ENCODE measurements around the gene ERC1. TPM values are rescaled to one million over a fixed set of nuclear protein-coding genes. Genes with fewer than 3 reads are reported as not detected.

ERC1 gene
- total and polyA plus RNA-seq, 2 of the 4 experiments (the other 2 are of a cell fraction): 11.6 to 25.6 TPM

DNA sequence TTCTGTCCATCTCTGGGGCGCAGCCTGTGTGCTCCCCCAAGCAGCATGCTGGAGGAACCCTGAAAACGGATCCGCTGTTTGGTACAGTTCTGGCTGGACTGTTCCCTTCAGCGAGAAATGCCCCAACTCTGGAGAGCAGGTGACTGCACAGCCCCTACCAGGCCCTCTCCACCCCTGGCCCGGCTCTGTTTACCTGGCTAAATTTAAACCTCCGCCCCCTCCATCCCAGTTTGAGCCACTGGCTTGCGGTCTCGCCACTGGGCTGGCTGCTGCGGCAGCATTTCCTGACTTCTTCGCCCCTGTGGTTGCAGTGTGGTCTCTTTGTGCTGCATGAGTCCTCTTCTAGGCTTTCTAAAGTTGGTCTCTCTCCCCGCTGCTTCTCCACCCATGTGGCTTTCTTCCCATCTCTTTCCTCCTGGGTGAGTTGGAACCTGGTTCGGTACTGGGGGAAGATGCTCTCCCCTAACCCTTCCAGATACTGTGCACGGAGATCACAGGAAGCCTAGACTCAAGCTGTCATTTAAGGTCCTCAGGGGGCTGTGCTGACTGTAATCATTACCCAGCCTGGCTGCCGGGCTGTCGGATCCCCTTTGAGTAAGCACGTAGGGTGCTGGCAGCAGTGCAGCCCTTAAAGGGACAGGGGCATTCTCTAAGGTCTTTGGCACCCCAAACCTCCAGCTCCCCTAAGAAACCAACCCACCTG is 542.7 kb downstream of the ERC1 start (continued):
- no peak for TF ChIP-seq MXI1 (IDR thresholded peaks at IDR 0.05; ENCODE audit: borderline replicate concordance, low read depth, low read length)

DNA sequence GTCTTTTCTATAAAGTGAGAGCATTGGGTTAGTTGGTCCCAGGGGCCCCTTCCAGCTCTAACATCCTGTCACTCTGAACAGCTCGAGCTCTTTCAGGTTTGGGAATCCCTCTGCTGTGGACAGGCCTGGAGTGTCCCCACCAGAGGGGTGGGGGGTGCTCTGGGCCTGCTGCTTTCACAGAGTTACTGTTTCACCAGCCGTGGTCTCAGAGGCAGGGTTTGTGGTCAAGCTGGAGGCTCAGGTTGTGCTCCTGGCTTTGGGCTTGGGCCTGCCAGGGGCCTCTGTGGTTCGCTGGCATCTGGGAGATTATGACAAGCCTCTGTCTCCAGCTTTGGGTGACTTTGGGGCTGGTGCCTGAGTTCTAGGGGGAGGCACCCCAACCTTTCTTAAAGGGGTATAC is 543.7 kb downstream of the ERC1 start:
- Histone ChIP-seq H2BK120ac (ENCODE audit: low read depth, low read length) (no peak overlapping the region), H3K4me3 (ENCODE audit: insufficient read depth, low read depth, low read length) (no peak overlapping the region), H3K36me3 (ENCODE audit: control insufficient read depth, insufficient read depth, low read length) (no peaks in the 10 kb centered on the region), H2AK9ac (replicated peaks; ENCODE audit: low read depth, low read length, poor library complexity) (no peak overlapping the region), H2BK15ac (ENCODE audit: low read depth, low read length) (no peak overlapping the region), H3K4me1 (ENCODE audit: control insufficient read depth, insufficient read depth, low read length) (peaks cover 39% of the 10 kb centered on the region), H3K27ac (ENCODE audit: insufficient read depth, low read length) (no peak overlapping the region), H2BK20ac (ENCODE audit: low read depth, low read length) (no peak overlapping the region), H4K91ac (ENCODE audit: insufficient read depth, low read depth, low read length) (no peak overlapping the region), H3K27me3 (ENCODE audit: control insufficient read depth, insufficient read depth, low read length) (no peaks in the 10 kb centered on the region), H2AFZ (replicated peaks; ENCODE audit: low read length, poor library complexity) (no peak overlapping the region), H4K20me1 (ENCODE audit: insufficient read depth, low read length) (peaks cover 83% of the 10 kb centered on the region), H3K18ac (ENCODE audit: low read depth, low read length) (no peak overlapping the region), H3K4me2 (ENCODE audit: low read depth, low read length) (no peak overlapping the region), H3K14ac (replicated peaks; ENCODE audit: low read depth, low read length) (no peak overlapping the region; the same call in 1 of the 2 replicates), H3K9me3 (ENCODE audit: control insufficient read depth, insufficient read depth, low read length) (no peaks in the 10 kb centered on the region), H3K4ac (ENCODE audit: low read depth, low read length) (peak overlapping the region; percentile 52; the same call in 1 of the 2 replicates), H4K8ac (ENCODE audit: low read depth in 2 of 2, low read length in 2 of 2) (no peak overlapping the region), H3K9ac (ENCODE audit: low read depth, low read length) (no peak overlapping the region), H3K23ac (ENCODE audit: low read depth, low read length) (peak overlapping the region; percentile 68; the same call in 1 of the 2 replicates), H3K79me1 (ENCODE audit: low read depth in 1 of 2, low read length in 2 of 2) (peaks cover 13 to 83% of the 10 kb centered on the region in 2 experiments; a peak in 3 of 4 replicates), H2AK5ac (ENCODE audit: low read depth, low read length) (0 out of 2 replicates have a peak overlapping the region, but pooled peaks have one; percentile 28), H2BK5ac (ENCODE audit: low read depth, low read length, poor library complexity, severe bottlenecking) (no peak overlapping the region), H3K56ac (ENCODE audit: extremely low read depth, insufficient read depth, low read length) (no peak overlapping the region), H4K5ac (ENCODE audit: low read depth, low read length) (no peak overlapping the region), H3K9me1 (ENCODE audit: insufficient read depth, low read length) (peaks cover 41% of the 10 kb centered on the region)
- no CpG with 5 or more reads among the region's 3 CpGs for WGBS, 2 experiments (ENCODE audit: extremely low coverage in 2 of 2, insufficient read length in 1 of 2)
- ATAC-seq (ENCODE audit: low read depth): no peak
- ChIA-PET CTCF (interaction anchor here (0.8 to 1.2 kb wide), 3 partner anchors 49 to 417 kb away, joined by 3 read pairs; no protein-coding TSS in a partner anchor), POLR2A (ENCODE audit: unreplicated experiment) (no interaction called here)
- BruUV-seq (replicated peaks): no TSS peak
- in situ Hi-C loops (cut with MboI; ENCODE audit: low sequenced_read_pairs) (no loop called here), intact Hi-C loops (cut with micrococcal nuclease) (loop anchor here (5.0 kb wide), 1 partner anchor 43 kb away; no protein-coding TSS in a partner anchor), dilution Hi-C loops (cut with HindIII; ENCODE audit: low sequenced_read_pairs, unreplicated experiment) (no loop called here)
- TF ChIP-seq, protein P1, sequence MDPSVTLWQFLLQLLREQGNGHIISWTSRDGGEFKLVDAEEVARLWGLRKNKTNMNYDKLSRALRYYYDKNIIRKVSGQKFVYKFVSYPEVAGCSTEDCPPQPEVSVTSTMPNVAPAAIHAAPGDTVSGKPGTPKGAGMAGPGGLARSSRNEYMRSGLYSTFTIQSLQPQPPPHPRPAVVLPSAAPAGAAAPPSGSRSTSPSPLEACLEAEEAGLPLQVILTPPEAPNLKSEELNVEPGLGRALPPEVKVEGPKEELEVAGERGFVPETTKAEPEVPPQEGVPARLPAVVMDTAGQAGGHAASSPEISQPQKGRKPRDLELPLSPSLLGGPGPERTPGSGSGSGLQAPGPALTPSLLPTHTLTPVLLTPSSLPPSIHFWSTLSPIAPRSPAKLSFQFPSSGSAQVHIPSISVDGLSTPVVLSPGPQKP (IDR thresholded peaks at IDR 0.05; ENCODE audit: borderline replicate concordance, low read depth, low read length): no peak
- TF ChIP-seq SMC3 (IDR thresholded peaks at IDR 0.05; ENCODE audit: low read depth, low read length) (no peak), NFE2L2 (IDR thresholded peaks at IDR 0.05; ENCODE audit: low read depth, low read length) (no peak)
- TF ChIP-seq, protein P2, sequence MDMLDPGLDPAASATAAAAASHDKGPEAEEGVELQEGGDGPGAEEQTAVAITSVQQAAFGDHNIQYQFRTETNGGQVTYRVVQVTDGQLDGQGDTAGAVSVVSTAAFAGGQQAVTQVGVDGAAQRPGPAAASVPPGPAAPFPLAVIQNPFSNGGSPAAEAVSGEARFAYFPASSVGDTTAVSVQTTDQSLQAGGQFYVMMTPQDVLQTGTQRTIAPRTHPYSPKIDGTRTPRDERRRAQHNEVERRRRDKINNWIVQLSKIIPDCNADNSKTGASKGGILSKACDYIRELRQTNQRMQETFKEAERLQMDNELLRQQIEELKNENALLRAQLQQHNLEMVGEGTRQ (IDR thresholded peaks at IDR 0.05; ENCODE audit: low read depth, low read length): no peak
- no peak for DNase-seq
